NCI-H345 treated with DMSO at 0.1 percent for 48 hours (cell line): ENCODE measurements around the gene BRD1.
"Not testable (repeated sequence)": the region's sequence is repeated elsewhere in the genome, so short reads cannot be mapped to it uniquely, and the experiment has no call there.

Source experiments
- DNase-seq: peaks from one replicate; lab custom pipeline; 2025; ENCODE audit not compliant: unreplicated experiment; lab: John Stamatoyannopoulos, UW

Gene BRD1

GRCh38 chr22:49785046-49785521 is 42.6 kb downstream of the BRD1 start:
- no peak for DNase-seq

GRCh38 chr22:49784630-49784971 is 43.1 kb downstream of the BRD1 start:
- DNase-seq = no peak

DNA sequence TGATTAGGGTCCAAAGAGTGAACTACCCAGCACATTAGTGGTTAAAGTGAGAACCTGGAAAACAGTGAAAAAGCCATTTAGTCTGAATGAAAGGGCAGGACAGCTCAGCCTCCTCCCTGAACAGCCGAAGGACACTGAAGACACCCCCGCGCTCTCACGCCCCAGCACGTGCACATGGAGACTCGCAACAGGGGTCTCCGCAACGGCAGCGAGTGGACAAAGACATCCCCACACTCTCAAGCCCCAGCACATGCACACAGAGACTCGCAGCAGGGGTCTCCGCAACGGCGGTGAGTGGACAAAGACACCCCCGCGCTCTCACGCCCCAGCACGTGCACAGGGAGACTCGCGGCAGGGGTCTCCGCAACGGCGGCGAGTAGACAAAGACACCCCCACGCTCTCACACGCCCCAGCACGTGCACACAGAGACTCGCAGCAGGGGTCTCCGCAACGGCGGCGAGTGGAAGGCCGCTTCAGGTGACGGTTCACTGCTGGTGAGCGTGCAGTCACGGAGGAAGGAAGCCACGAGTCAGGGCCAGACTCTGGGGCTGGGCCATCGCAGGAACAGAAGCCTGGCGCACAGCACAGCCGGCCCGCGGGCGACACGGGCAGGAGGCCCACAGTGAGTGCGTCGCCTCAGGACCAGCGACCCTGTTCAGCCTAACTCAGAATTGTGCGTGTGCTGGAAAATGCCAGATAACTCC is 43.6 kb downstream of the BRD1 start:
- DNase-seq = no peak

GRCh38 chr22:49783036-49783746 is 44.5 kb downstream of the BRD1 start:
- DNase-seq = no peak

GRCh38 chr22:49781886-49782285 is 45.8 kb downstream of the BRD1 start:
- DNase-seq = not testable (repeated sequence)

- DNase-seq = no peak
Measured at GRCh38 chr22:49781289-49781782, 46.3 kb downstream of the BRD1 start.

GRCh38 chr22:49780698-49781288 is 46.9 kb downstream of the BRD1 start:
- DNase-seq = no peak

GRCh38 chr22:49779853-49780697 is 47.6 kb downstream of the BRD1 start:
- no peak for DNase-seq

DNA sequence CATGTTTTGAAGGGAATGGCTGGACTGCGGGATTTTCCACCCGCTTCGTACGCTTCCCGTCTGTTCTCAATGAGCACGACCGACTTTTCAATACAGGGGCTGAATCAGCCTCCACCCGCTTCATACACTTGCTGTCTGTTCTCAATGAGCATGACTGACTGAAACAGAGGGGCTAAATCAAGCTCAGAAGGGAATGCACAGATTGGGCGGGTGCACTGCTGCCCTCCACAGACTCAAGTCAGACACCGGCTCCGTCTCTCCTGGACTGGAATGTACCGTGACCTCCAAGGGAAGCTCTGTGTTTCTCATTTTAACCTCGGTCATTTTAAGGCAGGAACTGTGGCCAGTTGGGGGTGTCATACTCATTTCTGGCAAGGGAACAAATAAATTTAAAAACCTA is 48.5 kb downstream of the BRD1 start:
- DNase-seq = no peak

DNA sequence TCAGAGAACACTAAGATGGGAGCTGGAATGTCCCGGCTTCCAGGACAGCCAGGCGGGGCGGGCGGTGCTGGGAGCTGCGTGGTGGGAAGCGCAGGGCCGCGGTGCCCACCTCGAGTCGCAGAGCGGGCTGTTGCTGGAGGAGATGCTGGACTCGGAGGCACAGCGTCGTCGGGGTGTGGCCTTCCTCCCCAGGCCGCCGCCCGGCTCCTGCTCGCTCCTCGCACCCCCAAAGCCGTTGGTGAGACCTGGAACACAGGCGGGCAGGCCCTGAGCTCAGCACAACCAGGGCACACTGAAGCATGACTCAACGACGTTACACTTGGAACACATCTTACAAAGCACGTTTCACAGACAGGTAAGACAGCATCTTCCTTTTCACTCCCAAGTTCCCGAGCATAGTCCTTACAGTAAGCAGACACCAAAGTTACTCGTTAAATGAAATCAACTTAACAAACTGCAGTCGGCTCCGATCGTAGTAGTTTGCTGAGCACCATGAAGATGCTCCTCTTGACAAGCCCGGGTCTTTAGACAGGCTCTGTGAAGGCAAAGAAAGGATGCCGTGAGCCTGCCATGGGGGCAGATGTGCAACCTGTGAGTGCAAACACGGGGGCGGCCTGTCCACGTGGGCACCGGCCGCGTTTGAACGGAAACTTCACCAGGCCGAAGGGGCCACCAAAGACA is 50.0 kb downstream of the BRD1 start:
- DNase-seq = no peak

GRCh38 chr22:49776891-49777290 is 50.8 kb downstream of the BRD1 start:
- DNase-seq = no peak

- no peak for DNase-seq
Measured at GRCh38 chr22:49775867-49776511, 51.7 kb downstream of the BRD1 start.

DNA sequence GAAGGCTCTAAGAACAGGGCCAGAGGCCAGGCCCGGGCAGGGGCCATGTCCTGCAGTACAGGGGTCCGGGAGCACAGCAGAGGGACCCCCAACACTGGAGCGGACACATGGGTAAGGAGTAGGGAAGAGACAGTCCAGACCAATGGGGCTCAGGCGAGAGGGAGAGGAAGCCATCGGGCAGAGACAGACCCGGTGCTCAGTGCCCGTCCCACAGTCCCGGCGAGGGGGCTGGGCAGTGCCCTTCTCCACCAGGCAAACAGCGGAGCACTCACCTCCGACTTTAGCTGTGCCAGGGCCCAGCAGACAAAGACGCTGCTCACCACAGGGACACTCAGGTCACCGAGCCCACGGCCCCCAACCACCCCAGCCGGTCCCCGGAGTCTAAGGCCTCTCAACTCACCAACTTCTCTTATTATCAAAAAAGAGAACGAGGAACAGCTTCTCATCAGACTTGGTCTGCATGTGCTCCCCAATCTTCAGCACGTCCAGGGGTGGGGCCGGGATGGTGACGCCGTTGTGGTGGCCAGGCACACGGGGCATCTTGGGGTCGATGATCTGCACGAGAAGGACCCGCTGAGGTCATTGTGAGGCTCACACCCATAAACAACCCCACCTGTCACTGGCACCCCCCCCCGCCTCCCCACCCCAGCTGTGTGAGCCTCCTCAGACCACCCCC is 52.3 kb downstream of the BRD1 start:
- no peak for DNase-seq

DNA sequence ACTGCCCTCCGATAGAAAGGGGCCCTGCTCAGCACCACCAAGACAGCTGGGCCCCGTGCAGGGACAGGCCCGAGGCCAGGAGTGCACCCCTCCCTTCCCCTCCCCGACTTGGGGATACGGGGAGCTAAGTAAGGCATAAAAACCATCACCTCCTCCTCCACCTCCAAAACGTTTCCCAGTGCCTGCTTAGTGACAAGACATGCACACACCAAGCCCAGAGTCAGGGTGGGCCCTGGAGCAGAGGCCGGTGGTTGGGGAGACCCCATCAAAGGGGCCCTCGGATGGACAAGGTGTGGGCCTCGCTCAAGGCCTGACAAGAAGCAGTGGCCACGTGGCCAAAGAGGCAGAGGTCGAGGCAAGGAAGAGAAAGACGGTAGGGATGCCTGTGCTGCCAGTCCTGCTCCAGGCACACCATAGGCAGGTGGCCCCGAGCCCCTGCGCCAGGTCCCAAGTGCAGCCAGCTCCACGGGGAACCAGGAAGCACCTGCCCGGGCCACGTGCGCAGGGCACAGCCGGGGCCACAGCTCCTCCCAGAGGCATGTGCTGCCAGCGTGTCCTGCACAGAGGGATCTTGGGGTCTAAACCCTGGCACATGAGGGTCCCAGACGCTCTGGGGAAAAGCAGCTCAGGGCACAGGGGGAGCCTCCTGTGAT is 53.0 kb downstream of the BRD1 start:
- DNase-seq = no peak

- DNase-seq = no peak
Measured at GRCh38 chr22:49774046-49774445, 53.6 kb downstream of the BRD1 start.

GRCh38 chr22:49773531-49773930 is 54.1 kb downstream of the BRD1 start:
- no peak for DNase-seq

- DNase-seq = no peak
Measured at GRCh38 chr22:49772692-49773091, 55.0 kb downstream of the BRD1 start.

DNA sequence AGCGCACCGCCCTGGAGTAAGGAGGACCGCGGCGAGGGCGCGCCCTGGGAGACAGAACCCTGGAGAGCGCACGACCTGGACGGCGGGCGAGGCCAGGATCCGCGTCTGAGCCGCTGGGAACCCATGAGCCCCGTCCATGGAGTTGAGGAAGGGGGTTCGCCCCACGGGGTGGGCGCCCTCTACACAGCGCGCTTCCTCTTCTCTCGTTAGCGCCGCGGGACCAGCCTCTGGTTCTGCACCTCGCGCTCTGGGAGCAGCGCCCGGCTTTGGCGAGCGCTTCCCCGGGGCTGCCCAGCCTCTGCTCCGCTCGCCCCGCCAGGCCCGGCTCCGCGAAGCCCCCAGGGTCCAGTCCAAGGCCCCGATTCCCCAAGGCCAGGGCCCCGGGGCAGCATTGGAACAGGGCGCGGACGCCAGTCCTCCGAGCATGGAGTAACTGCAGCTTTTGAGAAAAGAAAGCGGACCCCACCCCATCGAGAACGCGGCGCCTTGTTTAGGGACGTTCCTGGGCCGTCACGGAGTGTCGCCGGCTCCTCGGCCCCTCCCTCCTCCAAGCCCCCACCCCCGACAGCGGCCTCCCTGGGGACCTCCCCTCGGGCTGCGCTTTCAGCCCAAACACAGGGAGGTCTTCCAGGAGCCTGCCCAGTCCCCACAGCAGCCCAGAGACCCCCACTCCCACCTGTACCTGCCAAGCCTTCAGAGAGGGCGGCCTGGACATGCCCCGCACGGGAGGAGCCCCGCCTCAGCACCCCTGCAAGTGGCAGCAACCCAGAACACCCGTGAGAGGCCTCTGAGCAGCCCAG is 56.2 kb downstream of the BRD1 start:
- DNase-seq = no peak
